Measurements from ENCODE around the gene COL23A1. TPM values are rescaled to one million over a fixed set of nuclear protein-coding genes. Genes with fewer than 3 reads are reported as not detected.

Gene COL23A1
- total RNA-seq, 1 donor from 2014 or later: 2.9 TPM

GRCh38 chr5:178431063-178431781 lies 159.0 kb downstream of the COL23A1 start:
- TF ChIP-seq, protein P1, sequence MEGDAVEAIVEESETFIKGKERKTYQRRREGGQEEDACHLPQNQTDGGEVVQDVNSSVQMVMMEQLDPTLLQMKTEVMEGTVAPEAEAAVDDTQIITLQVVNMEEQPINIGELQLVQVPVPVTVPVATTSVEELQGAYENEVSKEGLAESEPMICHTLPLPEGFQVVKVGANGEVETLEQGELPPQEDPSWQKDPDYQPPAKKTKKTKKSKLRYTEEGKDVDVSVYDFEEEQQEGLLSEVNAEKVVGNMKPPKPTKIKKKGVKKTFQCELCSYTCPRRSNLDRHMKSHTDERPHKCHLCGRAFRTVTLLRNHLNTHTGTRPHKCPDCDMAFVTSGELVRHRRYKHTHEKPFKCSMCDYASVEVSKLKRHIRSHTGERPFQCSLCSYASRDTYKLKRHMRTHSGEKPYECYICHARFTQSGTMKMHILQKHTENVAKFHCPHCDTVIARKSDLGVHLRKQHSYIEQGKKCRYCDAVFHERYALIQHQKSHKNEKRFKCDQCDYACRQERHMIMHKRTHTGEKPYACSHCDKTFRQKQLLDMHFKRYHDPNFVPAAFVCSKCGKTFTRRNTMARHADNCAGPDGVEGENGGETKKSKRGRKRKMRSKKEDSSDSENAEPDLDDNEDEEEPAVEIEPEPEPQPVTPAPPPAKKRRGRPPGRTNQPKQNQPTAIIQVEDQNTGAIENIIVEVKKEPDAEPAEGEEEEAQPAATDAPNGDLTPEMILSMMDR (IDR thresholded peaks at IDR 0.05; ENCODE audit: partially characterized antibody, unreplicated experiment): no peak
- Mint-ChIP-seq H3K36me3 (ENCODE audit: unreplicated experiment) (peaks cover 9% of the 10 kb centered on the region), H3K9me3 (ENCODE audit: unreplicated experiment) (peaks cover 6% of the 10 kb centered on the region), H3K4me3 (ENCODE audit: unreplicated experiment) (no peak overlapping the region), H3K27ac (ENCODE audit: unreplicated experiment) (no peak overlapping the region), H3K27me3 (ENCODE audit: unreplicated experiment) (peaks cover 4% of the 10 kb centered on the region), H3K4me1 (ENCODE audit: low read depth, unreplicated experiment) (no peaks in the 10 kb centered on the region)
- DNase-seq: peak; percentile 7

- H3K36me3 Mint-ChIP-seq (ENCODE audit: unreplicated experiment): peaks cover 9% of the 10 kb centered on the region
- H3K27me3 Mint-ChIP-seq (ENCODE audit: unreplicated experiment): peaks cover 2% of the 10 kb centered on the region
- no peak for DNase-seq
- no peak overlapping the region for H3K4me3 Mint-ChIP-seq (ENCODE audit: unreplicated experiment)
- H3K27ac Mint-ChIP-seq (ENCODE audit: unreplicated experiment): no peak overlapping the region
- peaks cover 6% of the 10 kb centered on the region for H3K9me3 Mint-ChIP-seq (ENCODE audit: unreplicated experiment)
- H3K4me1 Mint-ChIP-seq (ENCODE audit: low read depth, unreplicated experiment): peaks cover 2% of the 10 kb centered on the region
- TF ChIP-seq, protein P1 (IDR thresholded peaks at IDR 0.05; ENCODE audit: partially characterized antibody, unreplicated experiment): no peak
Observed at GRCh38 chr5:178430186-178431062, 159.8 kb downstream of the COL23A1 start.

DNA sequence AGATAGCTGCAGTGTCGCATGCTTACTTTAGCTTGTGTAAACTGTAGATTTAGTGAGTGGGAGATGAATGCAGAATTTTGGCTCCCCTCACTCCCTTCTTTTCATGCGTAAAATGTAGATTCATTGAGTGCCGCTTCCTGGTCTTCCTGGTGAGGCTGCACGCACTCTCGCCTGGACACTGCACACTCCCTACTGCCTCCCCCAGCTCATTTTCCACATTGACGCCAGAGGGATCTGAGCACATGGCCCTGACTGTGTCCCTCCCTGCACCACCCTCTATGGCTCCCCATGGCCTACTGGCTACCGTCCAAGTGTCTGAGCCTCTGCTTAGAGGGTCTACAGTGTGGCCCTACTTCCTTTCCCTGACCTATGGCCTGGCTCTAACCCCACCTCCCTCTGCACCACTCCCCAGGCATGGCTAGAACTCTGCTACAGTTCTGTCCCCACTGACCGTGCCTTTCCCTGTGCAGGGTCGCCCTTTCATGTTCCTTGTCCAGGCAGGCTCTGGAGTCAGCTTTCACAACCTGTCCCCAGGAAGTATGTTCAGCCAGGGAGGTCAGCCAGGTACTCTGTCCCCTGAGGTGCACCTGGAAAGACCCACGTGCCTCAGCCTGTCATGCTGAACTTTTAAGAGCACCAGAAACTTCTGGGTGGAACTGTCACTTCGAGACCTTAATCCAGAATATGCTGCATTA lies 160.6 kb downstream of the COL23A1 start:
- Mint-ChIP-seq H3K27ac (ENCODE audit: unreplicated experiment) (no peak overlapping the region), H3K36me3 (ENCODE audit: unreplicated experiment) (peaks cover 9% of the 10 kb centered on the region), H3K4me3 (ENCODE audit: unreplicated experiment) (no peak overlapping the region), H3K9me3 (ENCODE audit: unreplicated experiment) (peaks cover 6% of the 10 kb centered on the region), H3K4me1 (ENCODE audit: low read depth, unreplicated experiment) (peaks cover 2% of the 10 kb centered on the region), H3K27me3 (ENCODE audit: unreplicated experiment) (peaks cover 2% of the 10 kb centered on the region)
- TF ChIP-seq, protein P1 (IDR thresholded peaks at IDR 0.05; ENCODE audit: partially characterized antibody, unreplicated experiment): no peak
- DNase-seq: no peak

DNA sequence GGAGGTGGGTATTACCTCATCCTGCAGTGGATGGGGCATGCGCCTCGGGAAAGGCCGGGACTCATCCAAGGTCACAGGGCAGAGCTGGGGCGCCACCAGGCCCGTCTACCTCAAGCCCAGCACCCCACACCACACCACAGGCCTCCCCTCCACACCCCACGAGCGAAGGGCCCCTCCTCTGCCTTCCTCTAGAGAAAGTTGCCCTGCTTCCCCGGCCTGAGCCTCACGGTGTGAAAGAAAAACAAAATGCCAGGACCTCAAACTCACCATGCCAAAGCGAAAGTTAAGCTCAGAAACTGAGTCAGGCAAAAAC lies 161.1 kb downstream of the COL23A1 start:
- Mint-ChIP-seq H3K4me1 (ENCODE audit: low read depth, unreplicated experiment) (peaks cover 2% of the 10 kb centered on the region), H3K4me3 (ENCODE audit: unreplicated experiment) (no peak overlapping the region), H3K36me3 (ENCODE audit: unreplicated experiment) (peaks cover 9% of the 10 kb centered on the region), H3K9me3 (ENCODE audit: unreplicated experiment) (peaks cover 6% of the 10 kb centered on the region), H3K27ac (ENCODE audit: unreplicated experiment) (no peak overlapping the region), H3K27me3 (ENCODE audit: unreplicated experiment) (peaks cover 2% of the 10 kb centered on the region)
- no peak for DNase-seq
- TF ChIP-seq, protein P1 (IDR thresholded peaks at IDR 0.05; ENCODE audit: partially characterized antibody, unreplicated experiment): no peak

All from glutamatergic neuron (in vitro differentiated cells).